Activated CD8-positive, alpha-beta T cell treated with anti-CD3 and anti-CD28 coated beads for 36 hours (primary cell): ENCODE results near the gene PIERCE2. TPM values are rescaled to one million over a fixed set of nuclear protein-coding genes. Genes with fewer than 3 reads are reported as not detected.

Experiments
- ATAC-seq: fragments of 200-7000 bp; cut with Tn5 transposase; one replicate; pipeline ENCODE4 v1.10.0; 2021; ENCODE audit warnings: mild to moderate bottlenecking, moderate library complexity
- CTCF ChIA-PET: fragments of 350-600 bp; sonication (Branson Sonifier 250); formaldehyde crosslinking; loops from one replicate; lab custom pipeline; 2021; ENCODE audit warnings: antibody characterized with exemption; lab: Charles Lee
- POLR2A ChIA-PET: fragments of 350-600 bp; sonication (Branson Sonifier 250); formaldehyde crosslinking; loops from one replicate; lab custom pipeline; 2021; ENCODE audit warnings: antibody characterized with exemption; lab: Charles Lee
- DNase-seq: peaks from one replicate; pipeline ENCODE4 v3.0.0-alpha.2; 2020
- H3K27ac Mint-ChIP-seq: one replicate; pipeline ENCODE4 v1.8.0; 2021; ENCODE audit warnings: mild to moderate bottlenecking, mixed read lengths
- H3K27me3 Mint-ChIP-seq: one replicate; pipeline ENCODE4 v1.8.0; 2021; ENCODE audit warnings: mixed read lengths
- H3K36me3 Mint-ChIP-seq: one replicate; pipeline ENCODE4 v1.8.0; 2021; ENCODE audit warnings: low read depth, mixed read lengths
- H3K4me1 Mint-ChIP-seq: one replicate; pipeline ENCODE4 v1.8.0; 2021; ENCODE audit warnings: low read depth, mixed read lengths
- H3K4me3 Mint-ChIP-seq: one replicate; pipeline ENCODE4 v1.8.0; 2021; ENCODE audit warnings: mild to moderate bottlenecking, moderate library complexity, mixed read lengths
- H3K9me3 Mint-ChIP-seq: one replicate; pipeline ENCODE4 v1.8.0; 2021; ENCODE audit warnings: mixed read lengths
- intact Hi-C: fragments of 100-400 bp; cut with micrococcal nuclease; formaldehyde crosslinking; loops from one replicate; pipeline ENCODE4 v1.10.0; 2022
- microRNA-seq: library from miRNA; unstranded; fragments of <30 nt; microRNA quantifications from one replicate; pipeline ENCODE4 v1.2.0, GENCODE V29; 2022; ENCODE audit warnings: borderline microRNAs expressed, borderline replicate concordance
- total RNA-seq, 2 experiments: library from RNA; stranded (reverse); gene quantifications; one replicate each; pipeline ENCODE4 v1.2.3, GENCODE V29; 2021
- TF ChIP-seq, protein P1 (sequence below): fragments of 200-600 bp; IDR thresholded peaks from one replicate; pipeline ENCODE4 v1.8.0; 2022; ENCODE audit warnings: antibody characterized with exemption, mild to moderate bottlenecking

PIERCE2 gene
- total RNA-seq, 2 experiments from 2014 or later, result not detected

- ChIA-PET POLR2A (interaction anchor here (0.6 kb wide), 1 partner anchor 13 kb away, joined by 3 read pairs; no protein-coding TSS in a partner anchor), CTCF (interaction anchor here (0.6 to 1.3 kb wide), 2 partner anchors 18 to 157 kb away, joined by 3 to 5 read pairs; no protein-coding TSS in a partner anchor)
- peaks cover 14% of the 10 kb centered on the region for H3K9me3 Mint-ChIP-seq
- DNase-seq, result no peak
- H3K27me3 Mint-ChIP-seq, result no peaks in the 10 kb centered on the region
- no peak overlapping the region for H3K27ac Mint-ChIP-seq
- H3K36me3 Mint-ChIP-seq, result peaks cover 4% of the 10 kb centered on the region
- intact Hi-C loops, result no loop called here
- no peaks in the 10 kb centered on the region for H3K4me1 Mint-ChIP-seq
- ATAC-seq, result no peak
- TF ChIP-seq, protein P1, sequence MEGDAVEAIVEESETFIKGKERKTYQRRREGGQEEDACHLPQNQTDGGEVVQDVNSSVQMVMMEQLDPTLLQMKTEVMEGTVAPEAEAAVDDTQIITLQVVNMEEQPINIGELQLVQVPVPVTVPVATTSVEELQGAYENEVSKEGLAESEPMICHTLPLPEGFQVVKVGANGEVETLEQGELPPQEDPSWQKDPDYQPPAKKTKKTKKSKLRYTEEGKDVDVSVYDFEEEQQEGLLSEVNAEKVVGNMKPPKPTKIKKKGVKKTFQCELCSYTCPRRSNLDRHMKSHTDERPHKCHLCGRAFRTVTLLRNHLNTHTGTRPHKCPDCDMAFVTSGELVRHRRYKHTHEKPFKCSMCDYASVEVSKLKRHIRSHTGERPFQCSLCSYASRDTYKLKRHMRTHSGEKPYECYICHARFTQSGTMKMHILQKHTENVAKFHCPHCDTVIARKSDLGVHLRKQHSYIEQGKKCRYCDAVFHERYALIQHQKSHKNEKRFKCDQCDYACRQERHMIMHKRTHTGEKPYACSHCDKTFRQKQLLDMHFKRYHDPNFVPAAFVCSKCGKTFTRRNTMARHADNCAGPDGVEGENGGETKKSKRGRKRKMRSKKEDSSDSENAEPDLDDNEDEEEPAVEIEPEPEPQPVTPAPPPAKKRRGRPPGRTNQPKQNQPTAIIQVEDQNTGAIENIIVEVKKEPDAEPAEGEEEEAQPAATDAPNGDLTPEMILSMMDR, result no peak
- no peak overlapping the region for H3K4me3 Mint-ChIP-seq
Observed at GRCh38 chr15:55457401-55458022, 49.2 kb downstream of the PIERCE2 start.

DNA sequence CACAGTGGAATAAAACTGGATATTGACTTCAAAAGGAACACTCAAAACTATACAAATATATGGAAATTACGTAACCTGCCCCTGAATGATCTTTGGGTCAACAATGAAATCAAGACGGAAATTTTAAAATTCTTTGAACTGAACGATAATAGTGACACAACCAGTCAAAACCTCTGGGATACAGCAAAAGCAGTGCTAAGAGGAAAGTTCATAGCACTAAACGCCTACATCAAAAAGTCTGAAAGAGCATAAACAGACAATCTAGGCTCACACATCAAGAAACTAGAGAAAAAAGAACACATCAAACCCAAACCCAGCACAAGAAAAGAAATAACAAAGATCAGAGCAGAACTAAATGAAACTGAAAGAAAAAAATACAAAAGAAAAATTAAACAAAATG lies 53.2 kb downstream of the PIERCE2 start:
- Mint-ChIP-seq H3K9me3 (peaks cover 14% of the 10 kb centered on the region), H3K27me3 (no peaks in the 10 kb centered on the region), H3K36me3 (peaks cover 4% of the 10 kb centered on the region), H3K4me3 (no peak overlapping the region), H3K27ac (no peak overlapping the region), H3K4me1 (no peaks in the 10 kb centered on the region)
- ATAC-seq (no peak), DNase-seq (no peak)
- ChIA-PET CTCF (no interaction called here), POLR2A (no interaction called here)
- intact Hi-C loops, result no loop called here
- TF ChIP-seq, protein P1, result no peak

DNA sequence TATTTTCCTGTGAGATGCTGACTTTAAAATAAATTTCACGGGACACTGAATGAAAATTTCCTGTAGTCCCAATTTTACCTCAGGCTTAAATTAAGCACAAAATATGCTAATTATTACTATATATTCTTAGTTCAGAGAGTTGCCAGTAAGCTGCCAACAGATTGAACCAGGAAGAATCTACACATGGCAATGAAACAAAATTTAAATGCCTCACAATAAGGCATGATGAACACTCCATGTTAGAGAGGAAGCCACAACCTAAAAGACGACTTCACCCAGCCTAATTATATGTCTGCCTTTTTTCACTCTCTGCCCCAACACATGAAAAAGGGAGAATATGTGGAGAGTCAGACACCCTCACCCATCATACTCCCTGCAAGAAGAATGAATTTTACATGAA lies 60.0 kb downstream of the PIERCE2 start:
- ATAC-seq (no peak), DNase-seq (no peak)
- Mint-ChIP-seq H3K27me3 (no peaks in the 10 kb centered on the region), H3K27ac (no peak overlapping the region), H3K36me3 (no peaks in the 10 kb centered on the region), H3K4me3 (no peak overlapping the region), H3K9me3 (no peaks in the 10 kb centered on the region), H3K4me1 (no peaks in the 10 kb centered on the region)
- TF ChIP-seq, protein P1, result no peak
- intact Hi-C loops, result no loop called here
- ChIA-PET CTCF (no interaction called here), POLR2A (no interaction called here)

Small RNA genes within 50 kb of the gene (microRNA-seq; reads per million reads assigned to microRNA genes)
- 22.7 reads per million, percentile 47 among the genes with 10 or more reads in this experiment for gene MIR628

Other genes with a start within 250 kb of the PIERCE2 start
- gene RSL24D1, start 211.6 kb upstream of the PIERCE2 start, total RNA-seq, result 100 to 1,000 TPM; 183 to 194 TPM
- gene RAB27A, start 118.7 kb upstream of the PIERCE2 start, total RNA-seq, result 100 to 1,000 TPM; 122 to 125 TPM
- gene PIGBOS1, start 89.4 kb upstream of the PIERCE2 start, total RNA-seq, result 10 to 100 TPM; 10.5 to 13.2 TPM
- gene PIGB, start 89.3 kb upstream of the PIERCE2 start, total RNA-seq, result 10 to 100 TPM; 14.0 to 17.5 TPM
- 10 to 100 TPM; 11.0 to 11.1 TPM for gene CCPG1, start 136 bp upstream of the PIERCE2 start, total RNA-seq
- gene DNAAF4, start 99.7 kb downstream of the PIERCE2 start, total RNA-seq, result under 1 TPM in 1 of 2 experiments, not detected in 1; 0.69 TPM
- gene PYGO1, start 179.8 kb downstream of the PIERCE2 start, total RNA-seq, result not detected